ENCODE measurements around the gene SCGB1A1.
"Not testable (repeated sequence)": the region's sequence is repeated elsewhere in the genome, so short reads cannot be mapped to it uniquely, and the experiment has no call there.

Gene SCGB1A1

GRCh38 chr11:62418733-62419132 is at the start of gene SCGB1A1:
TSS of gene SCGB1A1 (plus strand) at chr11:62419033. CDS start at chr11:62419096, 63 bp downstream.
- no peak for DNase-seq (ENCODE audit: low read depth)

- DNase-seq (ENCODE audit: low read depth): no peak
Observed at GRCh38 chr11:62370743-62371440, 47.9 kb upstream of the SCGB1A1 start.

- DNase-seq (ENCODE audit: low read depth): no peak
Observed at GRCh38 chr11:62372871-62373270, 46.0 kb upstream of the SCGB1A1 start.

- DNase-seq (ENCODE audit: low read depth): no peak
Observed at GRCh38 chr11:62373464-62374119, 45.2 kb upstream of the SCGB1A1 start.

- no peak for DNase-seq (ENCODE audit: low read depth)
Observed at GRCh38 chr11:62374801-62375200, 44.0 kb upstream of the SCGB1A1 start.

GRCh38 chr11:62378459-62379063 is 40.3 kb upstream of the SCGB1A1 start:
- peak; percentile 42 for DNase-seq (ENCODE audit: low read depth)

GRCh38 chr11:62379586-62379985 is 39.2 kb upstream of the SCGB1A1 start:
- DNase-seq (ENCODE audit: low read depth): not testable (repeated sequence)

- peak; percentile 41 for DNase-seq (ENCODE audit: low read depth)
Observed at GRCh38 chr11:62380821-62381245, 38.0 kb upstream of the SCGB1A1 start.

- DNase-seq (ENCODE audit: low read depth): no peak
Observed at GRCh38 chr11:62383822-62384221, 35.0 kb upstream of the SCGB1A1 start.

GRCh38 chr11:62386083-62386482 is 32.8 kb upstream of the SCGB1A1 start:
- DNase-seq (ENCODE audit: low read depth): not testable (repeated sequence)

GRCh38 chr11:62387381-62387780 is 31.5 kb upstream of the SCGB1A1 start:
- no peak for DNase-seq (ENCODE audit: low read depth)

- DNase-seq (ENCODE audit: low read depth): no peak
Observed at GRCh38 chr11:62388999-62389398, 29.8 kb upstream of the SCGB1A1 start.

- no peak for DNase-seq (ENCODE audit: low read depth)
Observed at GRCh38 chr11:62390237-62390636, 28.6 kb upstream of the SCGB1A1 start.

- no peak for DNase-seq (ENCODE audit: low read depth)
Observed at GRCh38 chr11:62390722-62391121, 28.1 kb upstream of the SCGB1A1 start.

- no peak for DNase-seq (ENCODE audit: low read depth)
Observed at GRCh38 chr11:62391642-62392425, 27.0 kb upstream of the SCGB1A1 start.

GRCh38 chr11:62392506-62392905 is 26.3 kb upstream of the SCGB1A1 start:
- no peak for DNase-seq (ENCODE audit: low read depth)

GRCh38 chr11:62393061-62393611 is 25.7 kb upstream of the SCGB1A1 start:
- DNase-seq (ENCODE audit: low read depth): no peak

- no peak for DNase-seq (ENCODE audit: low read depth)
Observed at GRCh38 chr11:62393735-62394134, 25.1 kb upstream of the SCGB1A1 start.

GRCh38 chr11:62394825-62395538 is 23.9 kb upstream of the SCGB1A1 start:
- peak; percentile 71 for DNase-seq (ENCODE audit: low read depth)

- no peak for DNase-seq (ENCODE audit: low read depth)
Observed at GRCh38 chr11:62395885-62396551, 22.8 kb upstream of the SCGB1A1 start.

All from fibroblast of gingiva (primary cell).